Endodermal cell (in vitro differentiated cells): Measurements from ENCODE around the gene DMPK. TPM values are rescaled to one million over a fixed set of nuclear protein-coding genes. Genes with fewer than 3 reads are reported as not detected.

Source experiments
- DNase-seq: peaks from one replicate; pipeline ENCODE4 v3.0.0-alpha.2; 2017
- H3K27ac ChIP-seq: 2 replicates; pipeline ENCODE4 v1.5.1; 2013; ENCODE audit warnings: mild to moderate bottlenecking, low read depth, low read length, moderate library complexity
- H3K27me3 ChIP-seq: 2 replicates; pipeline ENCODE4 v1.6.1; 2013; ENCODE audit warnings: mild to moderate bottlenecking, low read length, moderate library complexity; ENCODE audit not compliant: insufficient read depth, control insufficient read depth, poor library complexity, severe bottlenecking
- H3K36me3 ChIP-seq: 2 replicates; pipeline ENCODE4 v1.7.0; 2013; ENCODE audit warnings: mild to moderate bottlenecking, low read length, moderate library complexity; ENCODE audit not compliant: control insufficient read depth, insufficient read depth
- H3K4me1 ChIP-seq: one replicate; pipeline ENCODE4 v1.7.0; 2013; ENCODE audit warnings: low read length; ENCODE audit not compliant: control insufficient read depth, insufficient read depth
- H3K4me3 ChIP-seq: 2 replicates; pipeline ENCODE4 v1.5.1; 2013; ENCODE audit warnings: mild to moderate bottlenecking, low read length, moderate library complexity
- H3K9ac ChIP-seq: 2 replicates; pipeline ENCODE4 v1.6.1; 2013; ENCODE audit warnings: mild to moderate bottlenecking, low read length, moderate library complexity; ENCODE audit not compliant: poor library complexity, severe bottlenecking; ENCODE audit errors: extremely low read depth
- H3K9me3 ChIP-seq: 2 replicates; pipeline ENCODE4 v1.6.1; 2013; ENCODE audit warnings: mild to moderate bottlenecking, low read length, moderate library complexity; ENCODE audit not compliant: control insufficient read depth
- H3K27ac Mint-ChIP-seq: 2 replicates; pipeline ENCODE4 v1.8.0; 2020; ENCODE audit warnings: mixed read lengths
- H3K27me3 Mint-ChIP-seq: 2 replicates; pipeline ENCODE4 v1.8.0; 2021; ENCODE audit warnings: mild to moderate bottlenecking, mixed read lengths; ENCODE audit not compliant: insufficient read depth
- H3K36me3 Mint-ChIP-seq: 2 replicates; pipeline ENCODE4 v1.8.0; 2020; ENCODE audit warnings: low read depth, mixed read lengths
- H3K4me1 Mint-ChIP-seq: 2 replicates; pipeline ENCODE4 v1.8.0; 2020; ENCODE audit warnings: mixed read lengths
- H3K4me3 Mint-ChIP-seq: 2 replicates; pipeline ENCODE4 v1.8.0; 2020; ENCODE audit warnings: mild to moderate bottlenecking, moderate library complexity, mixed read lengths
- H3K9me3 Mint-ChIP-seq: 2 replicates; pipeline ENCODE4 v1.8.0; 2020; ENCODE audit warnings: mild to moderate bottlenecking, mixed read lengths
- CTCF ChIP-seq: fragments of 200-600 bp; sonication (generic); conservative IDR thresholded peaks from 2 replicates; pipeline ENCODE4 v1.5.0; 2021; ENCODE audit warnings: antibody characterized with exemption, mild to moderate bottlenecking
- WGBS, 2 experiments: methylation state at CpG; one replicate each; pipeline versions ENCODE4 v1.1.5 to v1.1.7; 2013; ENCODE audit warnings: missing lambda C conversion rate in 2 of 2, mixed read lengths in 1 of 2; ENCODE audit not compliant: insufficient coverage in 1 of 2, insufficient read length in 1 of 2; 5-methylcytosine and 5-hydroxymethylcytosine counted together
- total RNA-seq, 2 donors: library from RNA; stranded (reverse); fragmentation: NEBNext Ultra II Directional in 1 of 2; extraction: Animal tissue kit (Norgen Biotek cat#: 25700) in 1 of 2; gene quantifications; 2 replicates in 1 of 2; 3 replicates in 1 of 2; pipeline ENCODE4 v1.2.1, GENCODE V29; 2021

DMPK gene
- total RNA-seq, 2 donors from 2014 or later, result 58.8 to 75.9 TPM

- no peak overlapping the region for H3K4me3 Mint-ChIP-seq
- no peak for TF ChIP-seq CTCF
- Histone ChIP-seq H3K9ac (no peak overlapping the region), H3K27ac (no peak overlapping the region), H3K36me3 (no peaks in the 10 kb centered on the region), H3K4me3 (no peak overlapping the region), H3K9me3 (no peaks in the 10 kb centered on the region), H3K27me3 (no peaks in the 10 kb centered on the region), H3K4me1 (no peaks in the 10 kb centered on the region)
- DNase-seq, result no peak
- H3K36me3 Mint-ChIP-seq, result no peaks in the 10 kb centered on the region
- no peak overlapping the region for H3K27ac Mint-ChIP-seq
- H3K27me3 Mint-ChIP-seq, result peaks cover 4% of the 10 kb centered on the region
- no peaks in the 10 kb centered on the region for H3K9me3 Mint-ChIP-seq
- WGBS, 2 experiments, result 90 to 100% methylated on average over 5 of the region's 5 CpGs
- no peaks in the 10 kb centered on the region for H3K4me1 Mint-ChIP-seq
Measured at GRCh38 chr19:45747513-45747912, 34.8 kb downstream of the DMPK start.

GRCh38 chr19:45746866-45747265 lies 35.4 kb downstream of the DMPK start:
- H3K4me1 ChIP-seq, result no peaks in the 10 kb centered on the region
- H3K9ac ChIP-seq, result no peak overlapping the region
- Mint-ChIP-seq H3K9me3 (no peaks in the 10 kb centered on the region), H3K4me3 (no peak overlapping the region), H3K27me3 (peaks cover 4% of the 10 kb centered on the region), H3K27ac (no peak overlapping the region), H3K36me3 (no peaks in the 10 kb centered on the region), H3K4me1 (no peaks in the 10 kb centered on the region)
- H3K27ac ChIP-seq, result no peak overlapping the region
- H3K4me3 ChIP-seq, result no peak overlapping the region
- no peak for DNase-seq
- WGBS, 2 experiments, result 90 to 91% methylated on average over 4 to 5 of the region's 5 CpGs
- no peaks in the 10 kb centered on the region for H3K9me3 ChIP-seq
- no peaks in the 10 kb centered on the region for H3K27me3 ChIP-seq
- H3K36me3 ChIP-seq, result no peaks in the 10 kb centered on the region
- TF ChIP-seq CTCF, result no peak

GRCh38 chr19:45745606-45746005 lies 36.7 kb downstream of the DMPK start:
- no peak overlapping the region for H3K9ac ChIP-seq
- Mint-ChIP-seq H3K27me3 (peaks cover 4% of the 10 kb centered on the region), H3K27ac (no peak overlapping the region), H3K9me3 (no peaks in the 10 kb centered on the region), H3K36me3 (no peaks in the 10 kb centered on the region), H3K4me1 (no peaks in the 10 kb centered on the region), H3K4me3 (no peak overlapping the region)
- TF ChIP-seq CTCF, result no peak
- no peaks in the 10 kb centered on the region for H3K4me1 ChIP-seq
- DNase-seq, result no peak
- H3K4me3 ChIP-seq, result no peak overlapping the region
- no peaks in the 10 kb centered on the region for H3K36me3 ChIP-seq
- 86 to 93% methylated on average over 6 of the region's 6 CpGs for WGBS, 2 experiments
- H3K27ac ChIP-seq, result no peak overlapping the region
- H3K9me3 ChIP-seq, result no peaks in the 10 kb centered on the region
- no peaks in the 10 kb centered on the region for H3K27me3 ChIP-seq
